Mesenteric fat pad (tissue), 1 donor: ENCODE measurements around the gene MED13L. TPM values are rescaled to one million over a fixed set of nuclear protein-coding genes. Genes with fewer than 3 reads are reported as not detected.

Experiments
- DNase-seq: peaks from one replicate; pipeline ENCODE4 v3.0.0-alpha.2; 2020; ENCODE audit warnings: low spot score
- total RNA-seq: library from RNA; stranded (reverse); fragmentation: NEBNext Ultra II Directional; extraction: Animal tissue kit (Norgen Biotek cat#: 25700); gene quantifications from one replicate; pipeline ENCODE4 v1.2.1, GENCODE V29; 2021
- donor health status: DM: yes; HTN: yes; CAD: no.

MED13L gene
- total RNA-seq, 1 donor from 2014 or later = 136 TPM

GRCh38 chr12:116155383-116155782, 122.1 kb downstream of the MED13L start:
- DNase-seq = no peak

- DNase-seq = no peak
Observed at GRCh38 chr12:116153983-116154382, 123.5 kb downstream of the MED13L start.

GRCh38 chr12:116153113-116153512, 124.4 kb downstream of the MED13L start:
- no peak for DNase-seq

GRCh38 chr12:116152268-116152667, 125.2 kb downstream of the MED13L start:
- DNase-seq = no peak

GRCh38 chr12:116150452-116150851, 127.0 kb downstream of the MED13L start:
- no peak for DNase-seq

GRCh38 chr12:116150001-116150400, 127.5 kb downstream of the MED13L start:
- DNase-seq = no peak

- DNase-seq = no peak
Observed at GRCh38 chr12:116148844-116149243, 128.6 kb downstream of the MED13L start.

GRCh38 chr12:116146386-116146785, 131.1 kb downstream of the MED13L start:
- DNase-seq = no peak

- no peak for DNase-seq
Observed at GRCh38 chr12:116145451-116145850, 132.0 kb downstream of the MED13L start.

GRCh38 chr12:116144384-116144783, 133.1 kb downstream of the MED13L start:
- DNase-seq = no peak

- DNase-seq = no peak
Observed at GRCh38 chr12:116143909-116144308, 133.6 kb downstream of the MED13L start.

GRCh38 chr12:116142936-116143898, 134.3 kb downstream of the MED13L start:
- no peak for DNase-seq

- no peak for DNase-seq
Observed at GRCh38 chr12:116141833-116142162, 135.7 kb downstream of the MED13L start.

- no peak for DNase-seq
Observed at GRCh38 chr12:116141110-116141832, 136.2 kb downstream of the MED13L start.

- DNase-seq = no peak
Observed at GRCh38 chr12:116140529-116140928, 137.0 kb downstream of the MED13L start.

- no peak for DNase-seq
Observed at GRCh38 chr12:116138781-116139180, 138.7 kb downstream of the MED13L start.

- no peak for DNase-seq
Observed at GRCh38 chr12:116138364-116138763, 139.1 kb downstream of the MED13L start.

- DNase-seq = no peak
Observed at GRCh38 chr12:116137318-116137717, 140.2 kb downstream of the MED13L start.

GRCh38 chr12:116136340-116136739, 141.2 kb downstream of the MED13L start:
- no peak for DNase-seq

- no peak for DNase-seq
Observed at GRCh38 chr12:116135209-116135930, 142.1 kb downstream of the MED13L start.

GRCh38 chr12:116133636-116134214, 143.8 kb downstream of the MED13L start:
- no peak for DNase-seq
